ENCODE measurements around the gene CLIC6.

CLIC6 gene

DNA sequence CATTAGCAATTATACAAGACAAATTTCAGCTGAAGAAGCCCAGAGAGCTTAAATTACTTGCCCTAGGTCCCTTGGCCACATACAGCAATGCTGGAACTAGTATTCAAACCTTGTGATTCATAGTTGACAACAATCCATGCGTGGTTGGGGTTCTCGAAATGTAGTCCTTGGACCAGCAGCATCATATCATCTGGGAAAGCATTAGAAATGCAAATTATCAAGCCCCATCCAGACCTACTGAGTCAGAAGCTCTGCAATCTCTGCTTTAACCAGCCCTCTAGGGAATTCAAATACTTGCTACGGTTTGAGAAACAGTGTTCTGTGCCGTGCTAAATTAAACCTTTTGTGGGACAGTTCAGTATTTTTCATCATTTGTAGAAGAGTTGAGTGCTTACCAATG lies 65.1 kb downstream of the CLIC6 start:
- Mint-ChIP-seq H3K27ac (no peak overlapping the region), H3K27me3 (peaks cover 16% of the 10 kb centered on the region), H3K36me3 (ENCODE audit: low read depth) (no peaks in the 10 kb centered on the region), H3K4me1 (ENCODE audit: low read depth) (peaks cover 7% of the 10 kb centered on the region), H3K9me3 (no peaks in the 10 kb centered on the region), H3K4me3 (no peak overlapping the region)
- intact Hi-C loops (cut with micrococcal nuclease): no loop called here

DNA sequence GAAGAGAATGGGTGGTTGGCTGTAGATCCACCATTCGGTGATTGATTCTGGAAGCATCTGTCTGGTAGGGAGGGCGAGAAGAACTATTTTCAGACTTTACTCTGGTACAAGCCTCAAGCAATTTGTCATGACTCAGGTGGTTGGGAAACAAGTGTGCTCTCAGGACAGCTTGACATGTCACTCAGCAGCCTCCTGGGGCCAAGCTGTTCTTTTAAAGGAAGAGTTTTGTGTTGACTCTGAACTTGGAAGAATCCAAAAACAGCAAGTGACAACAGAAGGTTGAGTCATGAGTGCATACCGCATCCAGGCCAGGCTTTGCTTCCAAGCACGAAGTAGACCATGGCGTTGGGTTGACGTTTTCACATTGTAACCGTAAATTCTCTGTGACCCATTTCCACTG lies 65.9 kb downstream of the CLIC6 start:
- peaks cover 19% of the 10 kb centered on the region for H3K27me3 Mint-ChIP-seq
- H3K4me3 Mint-ChIP-seq: no peak overlapping the region
- H3K4me1 Mint-ChIP-seq (ENCODE audit: low read depth): peaks cover 7% of the 10 kb centered on the region
- no peaks in the 10 kb centered on the region for H3K36me3 Mint-ChIP-seq (ENCODE audit: low read depth)
- intact Hi-C loops (cut with micrococcal nuclease): no loop called here
- no peak overlapping the region for H3K27ac Mint-ChIP-seq
- no peaks in the 10 kb centered on the region for H3K9me3 Mint-ChIP-seq

DNA sequence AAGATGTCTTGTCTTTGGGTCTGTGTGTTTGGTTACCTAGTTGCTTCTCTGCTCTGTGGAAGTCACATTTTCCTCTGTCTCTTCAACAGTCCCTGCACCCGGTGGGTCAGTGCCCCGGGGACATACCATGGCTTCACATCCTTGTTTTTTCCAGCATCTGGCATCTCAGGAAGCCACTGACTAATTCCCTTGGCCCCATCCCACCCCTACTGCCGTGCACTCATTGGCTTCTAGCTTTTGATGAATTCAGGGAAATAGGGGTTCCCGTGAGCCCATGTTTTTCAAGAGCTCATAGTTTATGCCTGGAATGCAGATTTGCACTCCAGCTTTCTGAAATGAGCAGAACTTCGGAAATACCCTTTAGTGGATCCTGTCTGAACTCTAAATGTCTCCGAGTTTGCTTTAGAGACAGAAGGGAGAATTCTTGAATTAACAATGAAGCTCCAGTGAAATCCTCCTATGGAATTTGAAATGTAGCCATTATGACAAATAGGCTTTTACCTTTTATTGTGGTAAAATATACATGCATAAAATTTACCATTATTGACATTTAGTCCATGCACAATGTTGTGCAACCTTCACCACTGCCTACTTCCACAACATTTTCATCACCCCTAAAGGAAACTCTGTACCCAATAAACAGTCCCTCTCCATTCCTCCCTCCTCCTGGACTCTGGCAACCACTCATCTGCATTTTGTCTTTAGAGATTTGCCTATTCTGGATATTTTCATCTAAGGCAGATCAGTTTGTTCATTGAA lies 67.5 kb downstream of the CLIC6 start:
- no peak overlapping the region for H3K4me3 Mint-ChIP-seq
- H3K27ac Mint-ChIP-seq: no peak overlapping the region
- intact Hi-C loops (cut with micrococcal nuclease): no loop called here
- no peaks in the 10 kb centered on the region for H3K9me3 Mint-ChIP-seq
- peaks cover 25% of the 10 kb centered on the region for H3K27me3 Mint-ChIP-seq
- peaks cover 7% of the 10 kb centered on the region for H3K4me1 Mint-ChIP-seq (ENCODE audit: low read depth)
- no peaks in the 10 kb centered on the region for H3K36me3 Mint-ChIP-seq (ENCODE audit: low read depth)

DNA sequence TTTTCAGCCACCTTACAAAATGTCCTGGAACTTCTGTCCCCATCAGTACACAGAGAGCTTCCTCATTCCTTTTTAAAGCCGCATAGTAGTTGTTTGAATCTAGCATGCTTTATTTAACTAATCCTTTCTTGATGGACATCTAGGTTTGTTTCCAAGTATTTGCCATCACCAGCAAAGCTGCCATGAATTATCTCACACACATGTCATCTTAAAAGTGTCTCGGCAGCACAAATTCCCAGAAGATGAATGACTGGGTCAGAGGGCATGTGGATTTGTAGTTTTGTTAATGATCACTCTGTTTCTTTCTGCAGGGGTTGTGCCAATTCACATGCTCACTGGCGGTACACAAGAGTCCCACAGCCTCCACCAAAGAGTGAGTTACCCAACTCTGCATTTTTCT lies 68.3 kb downstream of the CLIC6 start:
- Mint-ChIP-seq H3K36me3 (ENCODE audit: low read depth) (no peaks in the 10 kb centered on the region), H3K4me1 (ENCODE audit: low read depth) (peaks cover 7% of the 10 kb centered on the region), H3K9me3 (no peaks in the 10 kb centered on the region), H3K27ac (no peak overlapping the region), H3K27me3 (peaks cover 27% of the 10 kb centered on the region), H3K4me3 (no peak overlapping the region)
- intact Hi-C loops (cut with micrococcal nuclease): no loop called here

DNA sequence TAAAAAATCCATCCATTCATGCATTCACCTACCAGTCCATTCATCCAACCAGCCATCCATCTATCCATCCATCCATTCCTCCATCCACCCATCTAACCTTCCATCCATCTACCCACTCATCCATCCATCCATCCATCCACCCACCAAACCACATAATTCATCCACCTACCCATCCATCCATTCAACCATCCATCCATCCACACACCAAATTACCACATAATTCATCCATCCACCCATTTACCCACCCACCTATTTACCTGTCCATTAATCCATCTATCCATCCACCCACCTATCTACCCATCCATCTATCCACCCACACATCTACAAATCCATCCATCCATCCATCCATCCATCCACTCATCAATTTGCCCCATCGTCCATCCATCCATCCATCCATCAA lies 71.4 kb downstream of the CLIC6 start:
- intact Hi-C loops (cut with micrococcal nuclease): loop anchor here (10.0 kb wide), 1 partner anchor 315 kb away; no protein-coding TSS in a partner anchor
- Mint-ChIP-seq H3K27ac (no peak overlapping the region), H3K4me3 (no peak overlapping the region), H3K36me3 (ENCODE audit: low read depth) (no peaks in the 10 kb centered on the region), H3K4me1 (ENCODE audit: low read depth) (peaks cover 7% of the 10 kb centered on the region), H3K9me3 (no peaks in the 10 kb centered on the region), H3K27me3 (peaks cover 38% of the 10 kb centered on the region)

DNA sequence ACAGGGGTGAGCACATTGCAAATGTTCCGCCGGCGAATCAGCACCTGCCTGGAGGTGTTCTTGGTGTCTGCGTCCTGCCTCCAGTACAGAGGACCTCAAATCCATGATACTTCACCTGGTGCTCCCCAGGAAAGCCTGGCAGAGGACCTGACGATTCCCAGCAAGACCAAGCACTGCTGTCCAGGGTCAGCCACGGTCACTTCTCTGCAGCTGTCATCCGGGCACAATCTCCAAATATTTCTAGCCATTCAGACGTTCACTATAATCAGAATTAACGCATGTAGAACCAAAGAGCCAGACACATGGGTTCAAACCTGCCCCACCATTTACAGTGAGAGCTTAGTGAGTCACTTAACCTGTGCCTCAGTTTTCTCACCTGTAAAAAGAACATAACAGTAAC lies 74.5 kb downstream of the CLIC6 start:
- peaks cover 2% of the 10 kb centered on the region for H3K4me1 Mint-ChIP-seq (ENCODE audit: low read depth)
- no peaks in the 10 kb centered on the region for H3K9me3 Mint-ChIP-seq
- H3K27me3 Mint-ChIP-seq: peaks cover 38% of the 10 kb centered on the region
- no peaks in the 10 kb centered on the region for H3K36me3 Mint-ChIP-seq (ENCODE audit: low read depth)
- H3K27ac Mint-ChIP-seq: no peak overlapping the region
- intact Hi-C loops (cut with micrococcal nuclease): loop anchor here (10.0 kb wide), 1 partner anchor 312 kb away; no protein-coding TSS in a partner anchor
- H3K4me3 Mint-ChIP-seq: no peak overlapping the region

DNA sequence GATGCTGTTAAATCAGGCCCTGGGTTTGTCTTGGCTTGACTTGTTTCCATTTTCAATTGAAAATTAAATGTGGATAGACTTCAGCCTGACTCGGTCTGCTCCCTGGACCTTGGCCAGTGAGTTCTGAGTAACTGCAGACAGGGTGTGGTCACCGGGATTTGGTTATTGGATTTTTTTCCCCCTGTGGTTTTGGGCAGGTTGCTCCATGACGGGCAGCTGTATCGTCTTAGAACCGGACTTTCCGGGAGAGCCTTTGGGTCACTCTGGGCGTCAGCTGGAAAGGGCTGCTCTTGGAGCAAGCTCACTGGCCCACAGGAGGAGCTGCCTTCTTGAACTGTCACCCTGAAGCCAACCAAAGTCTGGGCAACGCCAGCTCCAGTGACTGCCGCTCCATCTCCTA lies 75.0 kb downstream of the CLIC6 start:
- Mint-ChIP-seq H3K36me3 (ENCODE audit: low read depth) (no peaks in the 10 kb centered on the region), H3K4me3 (no peak overlapping the region), H3K4me1 (ENCODE audit: low read depth) (no peaks in the 10 kb centered on the region), H3K9me3 (no peaks in the 10 kb centered on the region), H3K27ac (no peak overlapping the region), H3K27me3 (peaks cover 34% of the 10 kb centered on the region)
- intact Hi-C loops (cut with micrococcal nuclease): loop anchor here (10.0 kb wide), 1 partner anchor 311 kb away; no protein-coding TSS in a partner anchor

DNA sequence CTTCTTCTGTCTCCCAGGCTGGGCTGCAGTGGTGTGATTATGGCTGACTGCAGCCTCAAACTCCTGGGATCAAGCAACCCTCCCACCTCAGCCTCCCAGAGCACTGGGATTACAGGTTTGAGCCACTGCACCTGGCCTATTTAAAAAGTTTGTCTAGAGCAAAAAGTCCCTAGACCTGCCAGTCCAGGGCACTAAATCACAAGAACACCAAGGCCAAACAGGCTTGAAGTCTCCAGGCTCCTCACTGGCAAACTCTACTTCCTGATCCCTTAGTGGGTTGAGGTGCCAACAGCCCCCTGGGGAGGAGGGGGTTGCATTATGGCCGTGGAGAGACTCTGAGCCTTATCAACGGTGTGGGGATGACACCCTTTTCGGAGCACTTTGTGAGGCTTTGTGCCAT lies 76.0 kb downstream of the CLIC6 start:
- H3K4me3 Mint-ChIP-seq: no peak overlapping the region
- peaks cover 31% of the 10 kb centered on the region for H3K27me3 Mint-ChIP-seq
- intact Hi-C loops (cut with micrococcal nuclease): loop anchor here (1.0 to 10.0 kb wide), 5 partner anchors 138 to 1282 kb away; no protein-coding TSS in a partner anchor
- no peaks in the 10 kb centered on the region for H3K4me1 Mint-ChIP-seq (ENCODE audit: low read depth)
- no peaks in the 10 kb centered on the region for H3K9me3 Mint-ChIP-seq
- H3K27ac Mint-ChIP-seq: no peak overlapping the region
- no peaks in the 10 kb centered on the region for H3K36me3 Mint-ChIP-seq (ENCODE audit: low read depth)

DNA sequence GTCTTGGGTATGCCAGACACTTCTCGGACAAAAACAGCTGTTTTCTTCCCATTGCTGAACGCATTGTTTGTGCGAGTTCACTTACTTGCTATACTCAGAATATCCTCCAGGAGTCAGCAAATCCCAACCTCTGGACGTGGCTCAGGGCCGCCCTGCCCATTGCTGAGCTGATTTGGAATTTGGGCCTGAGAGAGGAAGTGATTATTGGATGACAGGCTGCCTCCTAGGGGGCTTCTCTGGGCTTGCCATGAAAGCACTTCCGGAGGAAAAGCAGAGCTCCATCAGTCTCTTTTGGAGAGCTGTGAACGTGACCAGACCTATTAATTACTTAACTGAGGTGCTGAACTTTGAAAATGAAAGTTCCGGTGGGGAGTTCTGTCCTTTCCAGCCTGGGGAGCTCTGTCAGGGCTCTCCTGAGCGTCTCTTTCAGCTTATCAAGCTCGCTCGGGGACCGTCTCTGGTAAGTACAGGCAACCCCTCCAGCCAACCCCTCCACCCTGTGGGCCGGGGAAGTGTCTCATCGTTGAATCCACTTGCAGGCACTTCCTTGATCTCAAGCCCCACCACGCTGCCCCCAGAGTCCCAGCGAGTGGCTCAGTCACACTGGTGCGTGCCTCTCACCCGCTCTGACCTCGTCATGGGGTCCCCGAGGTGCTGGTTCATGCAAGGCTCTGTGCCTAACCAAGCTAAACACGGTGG lies 76.9 kb downstream of the CLIC6 start:
- Mint-ChIP-seq H3K4me3 (peak overlapping the region; percentile 57), H3K27me3 (peaks cover 26% of the 10 kb centered on the region), H3K4me1 (ENCODE audit: low read depth) (no peaks in the 10 kb centered on the region), H3K9me3 (no peaks in the 10 kb centered on the region), H3K36me3 (ENCODE audit: low read depth) (no peaks in the 10 kb centered on the region), H3K27ac (no peak overlapping the region)
- intact Hi-C loops (cut with micrococcal nuclease): loop anchor here (1.0 to 10.0 kb wide), 5 partner anchors 137 to 1282 kb away; no protein-coding TSS in a partner anchor

DNA sequence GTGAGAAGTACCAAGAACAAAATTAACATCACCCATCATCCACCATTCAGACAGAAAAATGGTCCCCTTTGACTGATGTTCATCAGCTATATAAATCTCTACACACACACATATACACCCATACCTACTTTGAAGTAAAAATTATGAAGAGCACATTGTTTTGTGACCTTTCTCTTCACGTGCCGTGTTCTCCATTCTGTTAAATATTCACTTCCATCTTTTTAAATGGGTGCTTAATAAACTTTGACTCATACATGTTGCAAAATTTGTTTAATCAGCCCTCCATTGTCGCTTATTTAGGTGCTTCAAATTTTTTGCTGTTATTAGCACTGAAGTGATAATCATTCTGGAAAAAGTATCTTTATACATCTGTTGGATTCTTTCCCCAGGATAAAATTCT lies 80.1 kb downstream of the CLIC6 start:
- Mint-ChIP-seq H3K4me1 (ENCODE audit: low read depth) (no peaks in the 10 kb centered on the region), H3K27me3 (peaks cover 22% of the 10 kb centered on the region), H3K4me3 (no peak overlapping the region), H3K36me3 (ENCODE audit: low read depth) (no peaks in the 10 kb centered on the region), H3K9me3 (no peaks in the 10 kb centered on the region), H3K27ac (no peak overlapping the region)
- intact Hi-C loops (cut with micrococcal nuclease): loop anchor here (5.0 to 10.0 kb wide), 4 partner anchors 133 to 1278 kb away; no protein-coding TSS in a partner anchor

DNA sequence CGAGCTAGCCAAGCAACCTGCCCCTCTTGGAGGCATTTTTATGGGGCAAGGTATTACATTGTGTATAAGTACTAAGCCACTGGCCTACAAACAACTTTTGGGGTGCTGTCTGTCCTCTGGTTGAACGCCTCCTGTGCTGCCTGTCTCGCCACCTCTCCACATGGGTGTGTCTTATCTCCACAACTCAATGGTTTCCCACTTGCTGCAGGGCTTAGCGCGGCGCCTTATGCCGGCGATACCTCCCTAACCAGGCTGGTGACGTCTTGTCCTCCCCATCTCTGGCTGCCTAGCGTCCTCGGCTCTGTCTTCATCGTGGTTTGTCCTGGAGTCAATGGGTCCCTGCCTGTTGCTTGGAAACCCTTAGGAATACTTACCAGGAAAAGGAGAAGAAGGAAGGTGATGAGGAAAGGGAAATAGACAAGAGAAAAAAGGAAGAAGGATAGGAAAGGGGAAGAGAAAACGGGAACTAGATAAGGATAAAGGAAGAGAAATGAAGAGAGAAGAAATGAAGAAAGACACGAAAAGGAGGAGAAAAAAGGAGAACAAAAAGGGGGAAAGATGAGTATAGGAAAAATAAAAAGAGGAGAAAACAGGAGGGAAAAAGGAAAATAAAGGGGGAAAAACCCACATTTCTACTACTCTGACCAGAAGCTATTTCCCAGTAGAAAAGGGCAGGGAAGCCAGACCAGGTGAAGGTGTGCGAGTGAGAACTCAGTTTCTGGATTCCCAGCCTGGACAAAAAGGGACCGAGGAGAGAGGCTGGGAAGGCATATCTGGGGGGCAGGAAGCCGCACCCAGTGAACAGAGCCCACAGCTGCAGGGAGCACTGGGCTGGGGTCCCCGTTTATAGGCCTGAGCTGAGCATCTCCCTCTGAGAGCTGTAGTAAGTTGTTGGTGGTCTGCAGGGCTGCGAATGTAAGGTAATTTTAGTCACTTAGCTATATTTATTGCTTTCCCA lies 86.2 kb downstream of the CLIC6 start:
- intact Hi-C loops (cut with micrococcal nuclease): no loop called here
- Mint-ChIP-seq H3K4me3 (no peak overlapping the region), H3K4me1 (ENCODE audit: low read depth) (peaks cover 6% of the 10 kb centered on the region), H3K9me3 (peaks cover 10% of the 10 kb centered on the region), H3K27ac (peak overlapping the region; percentile 1), H3K36me3 (ENCODE audit: low read depth) (no peaks in the 10 kb centered on the region), H3K27me3 (peaks cover 15% of the 10 kb centered on the region)

DNA sequence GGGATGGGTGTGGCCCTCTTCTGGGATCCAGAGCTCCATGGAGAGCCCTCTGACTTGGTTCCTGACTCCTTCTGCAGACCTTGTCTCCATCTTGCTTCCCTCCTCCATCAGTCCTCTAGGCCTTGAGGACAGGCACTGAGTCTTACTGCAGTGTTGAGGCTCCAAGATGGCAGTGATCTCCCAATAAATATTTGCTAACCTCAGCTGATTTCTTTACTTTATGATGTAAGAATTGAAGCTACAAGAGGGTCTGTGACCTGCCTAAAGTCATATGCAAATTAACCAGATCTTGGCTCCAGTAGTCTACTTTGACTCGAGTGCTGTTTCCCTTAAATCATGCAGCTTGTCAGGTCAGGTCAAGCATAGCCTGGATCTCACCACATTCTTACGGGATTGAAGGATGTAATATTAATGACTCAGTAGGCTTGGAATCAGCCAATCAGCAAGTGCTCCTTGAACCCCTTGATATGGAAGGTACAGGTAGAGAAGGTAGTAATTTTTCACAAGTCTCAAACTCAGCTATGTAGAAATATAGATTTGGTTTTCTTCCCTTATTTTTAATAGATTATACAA lies 93.0 kb downstream of the CLIC6 start:
- intact Hi-C loops (cut with micrococcal nuclease): no loop called here
- H3K4me3 Mint-ChIP-seq: no peak overlapping the region
- H3K27ac Mint-ChIP-seq: no peak overlapping the region
- peaks cover 16% of the 10 kb centered on the region for H3K9me3 Mint-ChIP-seq
- no peaks in the 10 kb centered on the region for H3K4me1 Mint-ChIP-seq (ENCODE audit: low read depth)
- no peaks in the 10 kb centered on the region for H3K36me3 Mint-ChIP-seq (ENCODE audit: low read depth)
- no peaks in the 10 kb centered on the region for H3K27me3 Mint-ChIP-seq

DNA sequence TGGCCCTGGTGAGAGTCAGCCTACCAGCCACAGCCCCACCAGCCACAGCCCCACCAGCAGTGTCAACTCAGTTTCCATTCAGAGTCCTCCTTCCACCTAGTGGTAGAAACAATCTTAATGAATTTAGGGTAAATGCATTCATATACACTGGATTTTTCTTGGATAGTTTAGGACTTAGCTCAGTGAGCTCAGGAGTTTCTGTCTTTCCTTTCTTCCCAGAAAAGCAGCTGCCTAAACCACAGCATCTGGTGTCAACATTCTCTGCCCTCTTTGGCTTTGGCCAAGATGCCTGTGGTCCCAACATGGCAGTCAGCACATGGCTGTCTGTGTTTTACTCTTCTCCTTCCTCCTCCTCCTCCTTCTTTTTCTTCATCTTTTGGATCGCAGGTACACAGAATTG lies 94.0 kb downstream of the CLIC6 start:
- no peaks in the 10 kb centered on the region for H3K36me3 Mint-ChIP-seq (ENCODE audit: low read depth)
- no peak overlapping the region for H3K27ac Mint-ChIP-seq
- H3K4me1 Mint-ChIP-seq (ENCODE audit: low read depth): no peaks in the 10 kb centered on the region
- no peak overlapping the region for H3K4me3 Mint-ChIP-seq
- intact Hi-C loops (cut with micrococcal nuclease): no loop called here
- peaks cover 16% of the 10 kb centered on the region for H3K9me3 Mint-ChIP-seq
- H3K27me3 Mint-ChIP-seq: peaks cover under 1% of the 10 kb centered on the region
